OCI-LY3 (cell line): ENCODE measurements around the gene ERG.

Experiments used
- H2AFZ ChIP-seq: fragments of 200-600, 300-600 bp; shearing (Covaris generic); 2 replicates; pipeline ENCODE4 v1.6.0; 2014; ENCODE audit warnings: antibody characterized with exemption, low read depth, low read length
- H3K27ac ChIP-seq: fragments of 200-600, 300-600 bp; sonication (generic); 2 replicates; pipeline ENCODE4 v1.5.1; 2014; ENCODE audit warnings: mild to moderate bottlenecking, low read length, moderate library complexity, mixed read lengths
- H3K27me3 ChIP-seq: fragments of 200-600, 300-600 bp; sonication (generic); 2 replicates; pipeline ENCODE4 v1.6.1; 2014; ENCODE audit warnings: low read depth, low read length, mixed read lengths
- H3K36me3 ChIP-seq: fragments of 200-600, 300-600 bp; sonication (generic); replicated peaks from 2 replicates; pipeline ENCODE3; 2014; ENCODE audit warnings: low read depth, low read length, mixed read lengths
- H3K4me1 ChIP-seq: fragments of 300-600, 200-600 bp; sonication (generic); 2 replicates; pipeline ENCODE4 v1.6.1; 2014; ENCODE audit warnings: low read length, mixed read lengths
- H3K4me2 ChIP-seq: fragments of 200-600, 300-600 bp; sonication (generic); 2 replicates; pipeline ENCODE4 v1.6.1; 2014; ENCODE audit warnings: low read length, mixed read lengths
- H3K4me3 ChIP-seq: fragments of 300-600, 200-600 bp; sonication (generic); 2 replicates; pipeline ENCODE4 v1.5.1; 2014; ENCODE audit warnings: antibody characterized with exemption, mild to moderate bottlenecking, low read length, moderate library complexity
- H3K79me2 ChIP-seq: fragments of 300-600, 200-600 bp; shearing (Covaris generic); 2 replicates; pipeline ENCODE4 v1.6.1; 2014; ENCODE audit warnings: mild to moderate bottlenecking, low read length, mixed read lengths
- H3K9ac ChIP-seq: fragments of 300-600, 200-600 bp; shearing (Covaris generic); 2 replicates; pipeline ENCODE4 v1.6.0; 2014; ENCODE audit warnings: mild to moderate bottlenecking, low read length, moderate library complexity
- H3K9me3 ChIP-seq: fragments of 200-600, 300-600 bp; shearing (Covaris generic); 2 replicates; pipeline ENCODE4 v1.6.1; 2014; ENCODE audit warnings: low read length, mixed read lengths; ENCODE audit not compliant: insufficient read depth
- H4K20me1 ChIP-seq: fragments of 200-600, 300-600 bp; sonication (generic); 2 replicates; pipeline ENCODE4 v1.6.1; 2016; ENCODE audit warnings: low read length, mixed read lengths; ENCODE audit not compliant: insufficient read depth
- EZH2phosphoT487 ChIP-seq: fragments of 200-600 bp; shearing (Covaris generic); IDR thresholded peaks from 2 replicates; pipeline ENCODE4 v1.6.1; 2018; ENCODE audit warnings: antibody characterized with exemption, mixed run types, low read depth
- TF ChIP-seq, protein P1 (sequence below): fragments of 200-600, 300-600 bp; sonication (generic); IDR thresholded peaks from 2 replicates; pipeline ENCODE4 v1.5.1; 2014; ENCODE audit warnings: antibody characterized with exemption, low read length, low read depth

ERG gene

DNA sequence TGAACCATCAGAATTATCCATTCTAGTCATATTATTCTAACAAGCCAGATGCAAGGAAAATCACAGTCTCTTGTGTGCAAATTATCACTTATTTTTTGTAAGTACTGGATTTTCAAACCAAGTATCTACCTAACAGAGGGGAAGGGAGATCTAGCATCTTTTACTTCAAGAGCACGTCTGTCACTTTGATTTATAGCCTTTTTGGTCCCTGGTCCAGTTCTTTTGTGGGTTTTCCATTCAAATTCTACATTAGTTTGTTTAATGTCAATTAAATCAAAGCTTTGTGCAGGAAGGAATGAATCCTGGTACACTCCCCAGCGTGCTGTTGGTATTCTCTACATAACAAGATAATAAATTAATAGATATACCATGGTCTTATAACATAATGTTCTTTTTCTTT, 43.6 kb downstream of the ERG start:
- Histone ChIP-seq H3K4me2 (no peak overlapping the region), H3K36me3 (no peaks in the 10 kb centered on the region), H3K4me1 (no peaks in the 10 kb centered on the region), H3K4me3 (no peak overlapping the region), H3K9ac (no peak overlapping the region), H3K9me3 (no peaks in the 10 kb centered on the region), H4K20me1 (no peaks in the 10 kb centered on the region), H3K27me3 (no peaks in the 10 kb centered on the region), H2AFZ (no peak overlapping the region), H3K79me2 (no peaks in the 10 kb centered on the region), H3K27ac (no peak overlapping the region)
- no peak for TF ChIP-seq EZH2phosphoT487

DNA sequence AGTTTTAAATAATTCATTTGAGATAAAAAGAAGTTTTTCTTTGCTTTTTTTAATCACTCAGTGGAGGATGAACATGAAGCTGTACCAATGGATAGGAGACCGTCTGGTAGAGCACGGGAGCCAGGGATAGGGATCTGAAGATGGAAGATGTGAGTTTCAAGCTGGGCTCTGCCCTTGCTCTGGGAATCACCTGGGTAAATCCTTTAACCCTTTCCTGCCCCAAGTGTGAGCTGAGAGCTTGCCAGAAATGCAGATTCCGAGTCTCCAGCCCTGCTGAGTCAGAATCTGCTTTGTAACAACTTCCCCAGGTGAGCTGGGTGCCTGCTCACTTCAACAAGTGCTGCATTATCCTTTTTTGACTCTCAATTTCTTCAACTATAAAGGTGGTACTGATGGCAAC, 44.1 kb downstream of the ERG start:
- Histone ChIP-seq H3K9me3 (no peaks in the 10 kb centered on the region), H3K4me3 (no peak overlapping the region), H3K27me3 (no peaks in the 10 kb centered on the region), H3K4me1 (no peaks in the 10 kb centered on the region), H2AFZ (no peak overlapping the region), H3K79me2 (no peaks in the 10 kb centered on the region), H3K4me2 (no peak overlapping the region), H3K36me3 (no peaks in the 10 kb centered on the region), H4K20me1 (no peaks in the 10 kb centered on the region), H3K27ac (no peak overlapping the region), H3K9ac (no peak overlapping the region)
- no peak for TF ChIP-seq EZH2phosphoT487
- TF ChIP-seq, protein P1, sequence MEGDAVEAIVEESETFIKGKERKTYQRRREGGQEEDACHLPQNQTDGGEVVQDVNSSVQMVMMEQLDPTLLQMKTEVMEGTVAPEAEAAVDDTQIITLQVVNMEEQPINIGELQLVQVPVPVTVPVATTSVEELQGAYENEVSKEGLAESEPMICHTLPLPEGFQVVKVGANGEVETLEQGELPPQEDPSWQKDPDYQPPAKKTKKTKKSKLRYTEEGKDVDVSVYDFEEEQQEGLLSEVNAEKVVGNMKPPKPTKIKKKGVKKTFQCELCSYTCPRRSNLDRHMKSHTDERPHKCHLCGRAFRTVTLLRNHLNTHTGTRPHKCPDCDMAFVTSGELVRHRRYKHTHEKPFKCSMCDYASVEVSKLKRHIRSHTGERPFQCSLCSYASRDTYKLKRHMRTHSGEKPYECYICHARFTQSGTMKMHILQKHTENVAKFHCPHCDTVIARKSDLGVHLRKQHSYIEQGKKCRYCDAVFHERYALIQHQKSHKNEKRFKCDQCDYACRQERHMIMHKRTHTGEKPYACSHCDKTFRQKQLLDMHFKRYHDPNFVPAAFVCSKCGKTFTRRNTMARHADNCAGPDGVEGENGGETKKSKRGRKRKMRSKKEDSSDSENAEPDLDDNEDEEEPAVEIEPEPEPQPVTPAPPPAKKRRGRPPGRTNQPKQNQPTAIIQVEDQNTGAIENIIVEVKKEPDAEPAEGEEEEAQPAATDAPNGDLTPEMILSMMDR, result no peak

DNA sequence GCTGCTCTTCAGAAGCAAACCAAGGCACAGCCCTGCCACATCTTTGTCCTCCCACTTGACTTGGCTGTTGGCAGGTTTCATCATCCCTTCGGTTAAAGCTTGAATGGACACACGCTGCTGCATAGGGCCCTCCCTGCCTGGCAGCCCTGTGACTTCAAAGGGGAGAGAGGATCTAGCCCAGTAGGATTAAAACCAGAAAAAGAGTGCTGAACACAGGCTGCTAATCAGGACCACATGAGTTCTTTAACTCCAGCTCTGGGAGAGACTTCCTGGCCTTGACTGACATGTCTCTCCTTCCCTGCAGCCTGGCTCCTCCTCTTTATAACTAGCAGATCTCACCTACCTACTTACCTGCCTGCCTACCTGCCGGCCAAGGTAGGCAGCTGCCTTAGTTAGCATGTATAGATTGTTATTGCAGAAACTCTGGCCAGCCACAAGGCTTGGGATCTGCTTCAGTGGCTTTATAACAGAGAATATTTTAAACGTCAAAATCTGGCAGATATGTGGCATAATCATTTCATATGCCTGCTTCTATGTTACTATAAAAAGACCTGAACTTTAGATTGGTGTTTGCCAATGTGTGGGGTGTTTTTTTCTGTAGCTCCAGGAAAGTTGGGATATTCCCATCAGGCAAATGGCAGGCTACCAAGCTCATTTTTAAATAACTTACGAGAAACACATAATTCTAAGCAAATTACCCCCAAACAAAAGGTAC, 49.4 kb downstream of the ERG start:
- Histone ChIP-seq H3K9ac (no peak overlapping the region), H3K9me3 (no peaks in the 10 kb centered on the region), H3K4me1 (no peaks in the 10 kb centered on the region), H3K27ac (no peak overlapping the region), H3K4me2 (no peak overlapping the region), H3K79me2 (no peaks in the 10 kb centered on the region), H4K20me1 (no peaks in the 10 kb centered on the region), H3K27me3 (no peaks in the 10 kb centered on the region), H3K36me3 (no peaks in the 10 kb centered on the region), H2AFZ (no peak overlapping the region), H3K4me3 (no peak overlapping the region)
- TF ChIP-seq, protein P1, result no peak
- TF ChIP-seq EZH2phosphoT487, result no peak

DNA sequence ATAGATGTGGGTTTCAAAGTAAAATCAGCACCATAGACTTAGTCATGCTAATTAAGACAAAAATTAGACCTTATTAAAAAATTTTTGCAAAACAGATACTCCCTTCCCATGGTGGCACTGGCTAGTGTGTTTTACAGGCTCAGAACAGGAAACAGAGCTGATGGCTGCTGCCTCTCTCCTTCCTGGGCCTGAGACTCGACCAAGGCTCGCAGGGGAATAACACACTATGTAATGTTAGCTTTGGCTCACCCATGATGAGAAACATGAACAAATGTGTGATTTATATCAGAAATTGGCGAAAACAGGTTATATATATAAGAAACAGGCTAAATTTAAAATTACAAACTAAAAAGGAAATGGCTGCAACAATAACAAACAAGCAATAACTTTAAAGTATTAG, 50.7 kb downstream of the ERG start:
- H3K27me3 ChIP-seq, result no peaks in the 10 kb centered on the region
- no peaks in the 10 kb centered on the region for H4K20me1 ChIP-seq
- H3K4me3 ChIP-seq, result no peak overlapping the region
- H3K4me2 ChIP-seq, result no peak overlapping the region
- H3K36me3 ChIP-seq, result no peaks in the 10 kb centered on the region
- TF ChIP-seq, protein P1, result no peak
- H3K27ac ChIP-seq, result no peak overlapping the region
- H3K4me1 ChIP-seq, result no peaks in the 10 kb centered on the region
- no peak overlapping the region for H2AFZ ChIP-seq
- H3K9ac ChIP-seq, result no peak overlapping the region
- H3K79me2 ChIP-seq, result no peaks in the 10 kb centered on the region
- no peaks in the 10 kb centered on the region for H3K9me3 ChIP-seq
